ENCODE results near the gene CCDC187.

- TF ChIP-seq CTCF (IDR thresholded peaks at IDR 0.05) (no peak), POLR2A (IDR thresholded peaks at IDR 0.05) (no peak)
Observed at GRCh38 chr9:136295055-136295454, 8.8 kb downstream of the CCDC187 start.

Data from tibial nerve (tissue), 3 donors.